Trophoblast cell (in vitro differentiated cells and primary cell): ENCODE results near the gene PRSS50.

Experiments
- DNase-seq, 2 donors: peaks; one replicate each; pipeline ENCODE4 v3.0.0-alpha.2; 2016
- H2AFZ ChIP-seq: 2 replicates; pipeline ENCODE4 v1.6.1; 2013; ENCODE audit warnings: low read length, moderate library complexity, mild to moderate bottlenecking; ENCODE audit not compliant: insufficient read depth, poor library complexity
- H2AK5ac ChIP-seq: 2 replicates; pipeline ENCODE4 v1.6.1; 2013; ENCODE audit warnings: mild to moderate bottlenecking, low read length
- H2BK120ac ChIP-seq: 2 replicates; pipeline ENCODE4 v1.6.1; 2013; ENCODE audit warnings: low read length, mild to moderate bottlenecking, moderate library complexity; ENCODE audit not compliant: insufficient read depth, poor library complexity
- H2BK12ac ChIP-seq: 2 replicates; pipeline ENCODE4 v1.6.1; 2013; ENCODE audit warnings: mild to moderate bottlenecking, low read length, moderate library complexity
- H2BK5ac ChIP-seq: 2 replicates; pipeline ENCODE4 v1.6.1; 2013; ENCODE audit warnings: low read length, low read depth, moderate library complexity, mild to moderate bottlenecking; ENCODE audit not compliant: poor library complexity
- H3K14ac ChIP-seq: 2 replicates; pipeline ENCODE4 v1.6.1; 2013; ENCODE audit warnings: mild to moderate bottlenecking, low read length
- H3K18ac ChIP-seq: 2 replicates; pipeline ENCODE4 v1.6.1; 2013; ENCODE audit warnings: mild to moderate bottlenecking, low read length
- H3K23ac ChIP-seq: 2 replicates; pipeline ENCODE4 v1.6.1; 2013; ENCODE audit warnings: low read length
- H3K27ac ChIP-seq: 2 replicates; pipeline ENCODE4 v1.5.1; 2013; ENCODE audit warnings: low read depth, mild to moderate bottlenecking, inconsistent platforms, low read length, moderate library complexity
- H3K27me3 ChIP-seq: 2 replicates; pipeline ENCODE4 v1.6.1; 2013; ENCODE audit warnings: inconsistent platforms, mild to moderate bottlenecking, low read length, moderate library complexity; ENCODE audit not compliant: insufficient read depth
- H3K36me3 ChIP-seq, 2 experiments: 1 replicate in 1 of 2; 2 replicates in 1 of 2; pipeline ENCODE4 v1.6.1; 2013; ENCODE audit warnings: low read length in 2 of 2, mild to moderate bottlenecking in 2 of 2, moderate library complexity in 1 of 2; ENCODE audit not compliant: insufficient read depth in 2 of 2, control insufficient read depth in 1 of 2
- H3K4ac ChIP-seq: 2 replicates; pipeline ENCODE4 v1.6.1; 2013; ENCODE audit warnings: low read depth, mild to moderate bottlenecking, low read length, moderate library complexity
- H3K4me1 ChIP-seq, 2 experiments: 1 replicate in 1 of 2; 2 replicates in 1 of 2; pipeline ENCODE4 v1.6.1; 2013; ENCODE audit warnings: low read length in 2 of 2, mild to moderate bottlenecking in 2 of 2, moderate library complexity in 1 of 2; ENCODE audit not compliant: insufficient read depth in 2 of 2, control insufficient read depth in 1 of 2
- H3K4me2 ChIP-seq: 2 replicates; pipeline ENCODE4 v1.6.1; 2013; ENCODE audit warnings: inconsistent platforms, mild to moderate bottlenecking, low read length, moderate library complexity
- H3K4me3 ChIP-seq: 2 replicates; pipeline ENCODE4 v1.5.1; 2013; ENCODE audit warnings: mild to moderate bottlenecking, low read depth, low read length, inconsistent platforms
- H3K79me1 ChIP-seq: one replicate; pipeline ENCODE4 v1.6.1; 2013; ENCODE audit warnings: low read length
- H3K79me2 ChIP-seq: 2 replicates; pipeline ENCODE4 v1.6.1; 2013; ENCODE audit warnings: low read length, mild to moderate bottlenecking; ENCODE audit not compliant: control insufficient read depth, insufficient read depth, poor library complexity
- H3K9ac ChIP-seq: 2 replicates; pipeline ENCODE4 v1.6.1; 2013; ENCODE audit warnings: mild to moderate bottlenecking, low read length
- H3K9me3 ChIP-seq: 2 replicates; pipeline ENCODE4 v1.6.1; 2013; ENCODE audit warnings: low read depth, mild to moderate bottlenecking, control low read depth, inconsistent platforms, low read length; ENCODE audit not compliant: insufficient read depth
- H4K12ac ChIP-seq: 2 replicates; pipeline ENCODE4 v1.6.1; 2013; ENCODE audit warnings: low read depth, mild to moderate bottlenecking, low read length, moderate library complexity
- H4K8ac ChIP-seq: 2 replicates; pipeline ENCODE4 v1.6.1; 2013; ENCODE audit warnings: low read depth, mild to moderate bottlenecking, low read length, moderate library complexity
- H4K91ac ChIP-seq: one replicate; pipeline ENCODE4 v1.6.1; 2013; ENCODE audit warnings: low read depth, mild to moderate bottlenecking, low read length, moderate library complexity
- whole genome bisulfite sequencing: extraction: QIAGEN DNeasy Blood & Tissue Kit; methylation state at CpG from one replicate; pipeline ENCODE4 v1.1.7; 2013; ENCODE audit warnings: missing lambda C conversion rate; ENCODE audit not compliant: insufficient read length, insufficient coverage; ENCODE audit errors: extremely low coverage; 5-methylcytosine and 5-hydroxymethylcytosine counted together

Gene PRSS50

GRCh38 chr3:46699676-46700523 is 17.8 kb downstream of the PRSS50 start:
- Histone ChIP-seq H2BK5ac (no peak overlapping the region), H3K79me2 (no peaks in the 10 kb centered on the region), H2AK5ac (no peak overlapping the region), H4K91ac (no peak overlapping the region), H4K8ac (no peak overlapping the region), H3K4me2 (no peak overlapping the region), H2AFZ (no peak overlapping the region), H3K9ac (no peak overlapping the region), H2BK12ac (no peak overlapping the region), H3K23ac (no peak overlapping the region), H3K27me3 (no peaks in the 10 kb centered on the region), H3K36me3 (no peaks in the 10 kb centered on the region), H2BK120ac (no peak overlapping the region), H4K12ac (no peak overlapping the region), H3K18ac (no peak overlapping the region), H3K4ac (no peak overlapping the region), H3K4me3 (no peak overlapping the region), H3K79me1 (no peaks in the 10 kb centered on the region), H3K9me3 (no peaks in the 10 kb centered on the region), H3K27ac (no peak overlapping the region), H3K14ac (no peak overlapping the region), H3K4me1 (peaks cover 0 to 8% of the 10 kb centered on the region in 2 experiments)
- DNase-seq = peak; percentile 26 to 27
- no CpG with 5 or more reads among the region's 8 CpGs for WGBS

GRCh38 chr3:46695962-46696894 is 21.4 kb downstream of the PRSS50 start:
- Histone ChIP-seq H3K4me1 (peaks cover 12 to 23% of the 10 kb centered on the region in 2 experiments), H4K8ac (no peak overlapping the region), H2BK120ac (no peak overlapping the region), H2AK5ac (no peak overlapping the region), H3K23ac (no peak overlapping the region), H3K9ac (no peak overlapping the region), H3K14ac (no peak overlapping the region), H3K79me1 (peaks cover 11% of the 10 kb centered on the region), H3K27me3 (no peaks in the 10 kb centered on the region), H3K4ac (no peak overlapping the region), H4K91ac (no peak overlapping the region), H4K12ac (no peak overlapping the region), H2BK5ac (no peak overlapping the region), H3K4me3 (no peak overlapping the region), H3K36me3 (no peaks in the 10 kb centered on the region), H2BK12ac (no peak overlapping the region), H3K18ac (no peak overlapping the region), H3K79me2 (peaks cover 5% of the 10 kb centered on the region), H2AFZ (no peak overlapping the region), H3K9me3 (peaks cover 2% of the 10 kb centered on the region), H3K27ac (no peak overlapping the region), H3K4me2 (no peak overlapping the region)
- DNase-seq = no peak
- WGBS = no CpG with 5 or more reads among the region's 4 CpGs

- Histone ChIP-seq H3K79me1 (peaks cover 11% of the 10 kb centered on the region), H3K4me2 (no peak overlapping the region), H3K23ac (no peak overlapping the region), H4K8ac (no peak overlapping the region), H3K4ac (no peak overlapping the region), H3K14ac (no peak overlapping the region), H2AFZ (peak overlapping the region; percentile 20), H2BK12ac (no peak overlapping the region), H3K4me1 (peaks cover 12 to 23% of the 10 kb centered on the region in 2 experiments), H3K27me3 (no peaks in the 10 kb centered on the region), H3K4me3 (no peak overlapping the region), H3K79me2 (peaks cover 5% of the 10 kb centered on the region), H2AK5ac (no peak overlapping the region), H3K18ac (no peak overlapping the region), H4K12ac (no peak overlapping the region), H4K91ac (no peak overlapping the region), H3K36me3 (no peaks in the 10 kb centered on the region), H3K9me3 (peaks cover 2% of the 10 kb centered on the region), H2BK5ac (no peak overlapping the region), H3K9ac (no peak overlapping the region), H3K27ac (no peak overlapping the region), H2BK120ac (no peak overlapping the region)
- WGBS = no CpG with 5 or more reads among the region's 11 CpGs
- DNase-seq = peak; percentile 26 to 41
Observed at GRCh38 chr3:46695177-46695961, 22.3 kb downstream of the PRSS50 start.

- Histone ChIP-seq H3K4me2 (no peak overlapping the region), H3K14ac (no peak overlapping the region), H2BK12ac (no peak overlapping the region), H3K9me3 (peaks cover 2% of the 10 kb centered on the region), H2AFZ (no peak overlapping the region), H2AK5ac (no peak overlapping the region), H3K18ac (no peak overlapping the region), H4K8ac (no peak overlapping the region), H3K27me3 (no peaks in the 10 kb centered on the region), H3K79me1 (peaks cover 11% of the 10 kb centered on the region), H2BK120ac (no peak overlapping the region), H3K4ac (no peak overlapping the region), H3K4me1 (peaks cover 12 to 23% of the 10 kb centered on the region in 2 experiments), H3K4me3 (no peak overlapping the region), H4K12ac (no peak overlapping the region), H2BK5ac (no peak overlapping the region), H3K36me3 (no peaks in the 10 kb centered on the region), H4K91ac (no peak overlapping the region), H3K23ac (no peak overlapping the region), H3K27ac (no peak overlapping the region), H3K9ac (no peak overlapping the region), H3K79me2 (peaks cover 5% of the 10 kb centered on the region)
- WGBS = no CpG with 5 or more reads among the region's 3 CpGs
- no peak for DNase-seq
Observed at GRCh38 chr3:46694520-46694919, 23.1 kb downstream of the PRSS50 start.
